Upper lobe of left lung (tissue), 6 donors: ENCODE data around the gene ZNF142. TPM values are rescaled to one million over a fixed set of nuclear protein-coding genes. Genes with fewer than 3 reads are reported as not detected.

Experiments
- ATAC-seq, 2 donors: fragments of 200-7000 bp; cut with Tn5 transposase; one replicate each; pipeline ENCODE4 v1.9.1; 2022; ENCODE audit warnings: mild to moderate bottlenecking in 2 of 2, moderate library complexity in 2 of 2; ENCODE audit not compliant: low FRiP score in 2 of 2
- DNase-seq, 2 donors: peaks; one replicate each; pipeline ENCODE4 v3.0.0-alpha.2; 2019 to 2020
- H3K27ac ChIP-seq, 4 donors: fragments of 200-600 bp; sonication (generic); one replicate each; pipeline ENCODE4 v1.5.1; 2016 to 2019
- H3K27me3 ChIP-seq, 4 donors: fragments of 200-600 bp; sonication (generic); one replicate each; pipeline ENCODE4 v1.5.1; 2017 to 2019
- H3K36me3 ChIP-seq, 4 donors: fragments of 200-600 bp; sonication (generic); one replicate each; pipeline ENCODE4 v1.5.1; 2016 to 2019
- H3K4me1 ChIP-seq, 4 donors: fragments of 200-600 bp; sonication (generic); one replicate each; pipeline ENCODE4 v1.5.1; 2018 to 2019
- H3K4me3 ChIP-seq, 4 donors: fragments of 200-600 bp; sonication (generic); one replicate each; pipeline ENCODE4 v1.5.1; 2017 to 2019; ENCODE audit warnings: mild to moderate bottlenecking in 2 of 4, moderate library complexity in 1 of 4
- H3K9me3 ChIP-seq, 4 donors: fragments of 200-600 bp; sonication (generic); one replicate each; pipeline ENCODE4 v1.5.1; 2018 to 2019
- EP300 ChIP-seq, 4 donors: sonication (generic); formaldehyde crosslinking; IDR thresholded peaks; one replicate each; pipeline ENCODE4 v1.5.1; 2017; ENCODE audit warnings: antibody characterized with exemption in 4 of 4, control low read depth in 2 of 4
- POLR2A ChIP-seq, 4 donors: fragments of 450-650 bp; IDR thresholded peaks; one replicate each; pipeline ENCODE4 v1.5.1; 2016 to 2017; ENCODE audit warnings: antibody characterized with exemption in 4 of 4, mild to moderate bottlenecking in 2 of 4
- POLR2AphosphoS5 ChIP-seq, 2 donors: sonication (generic); formaldehyde crosslinking; IDR thresholded peaks; one replicate each; pipeline ENCODE4 v1.5.1; 2017; ENCODE audit warnings: antibody characterized with exemption in 2 of 2
- WGBS, 2 donors: methylation state at CpG; one replicate each; pipeline ENCODE4 v1.1.5; 2017 to 2018; 5-methylcytosine and 5-hydroxymethylcytosine counted together
- total RNA-seq, 6 donors: library from RNA; depleted of rRNA in 4 of 6; stranded (reverse); fragments of >200 nt in 4 of 6; gene quantifications; one replicate each; pipeline versions ENCODE4 v1.1.0 to v1.2.1, GENCODE V29; 2016 to 2021
- TF ChIP-seq, protein P1 (sequence below), 6 experiments: fragments of 450-650 bp in 4 of 6; fragments of 200-600 bp in 2 of 6; sonication (generic) in 2 of 6; IDR thresholded peaks; one replicate each; pipeline ENCODE4 v1.5.1; 2016 to 2019; ENCODE audit warnings: antibody characterized with exemption in 6 of 6
- donor health status: DM: no; HTN: no; CAD: no; lungs with moderate emphysema.
- donor health status: DM: no; HTN: yes; CAD: no; lungs with severe emphysema.

The ZNF142 gene
- total RNA-seq, 6 donors from 2014 or later: 17.1 to 58.7 (median 24.6) TPM

DNA sequence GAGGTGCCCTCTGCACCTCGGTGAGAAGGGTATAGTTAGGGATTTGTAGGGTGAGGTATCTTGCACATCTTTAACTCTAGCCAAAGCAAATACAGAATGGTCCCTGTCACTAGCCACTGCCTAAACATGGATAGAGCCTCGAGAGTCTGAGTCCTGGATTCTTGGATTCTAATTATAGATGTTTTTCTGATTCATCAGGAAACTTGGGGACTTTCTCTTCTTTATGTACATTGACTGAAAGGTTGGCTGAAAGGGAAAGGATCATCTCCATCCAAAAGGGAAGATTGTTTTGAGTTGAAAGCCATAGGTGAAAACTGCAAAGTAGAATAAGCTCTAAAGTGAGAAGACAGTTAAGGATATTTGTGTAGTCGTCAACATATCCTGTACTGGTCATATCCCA lies 20.6 kb upstream of the ZNF142 start:
- DNase-seq (no peak), ATAC-seq (no peak)
- WGBS, 2 donors: 81 to 83% methylated on average over 3 of the region's 3 CpGs
- H3K27me3 ChIP-seq: no peaks in the 10 kb centered on the region
- H3K27ac ChIP-seq: no peak overlapping the region
- TF ChIP-seq POLR2A (IDR thresholded peaks at IDR 0.05) (no peak), POLR2AphosphoS5 (IDR thresholded peaks at IDR 0.05) (no peak)
- no peaks in the 10 kb centered on the region for H3K9me3 ChIP-seq
- no peak overlapping the region for H3K4me3 ChIP-seq
- H3K36me3 ChIP-seq: peaks cover 0 to 44% (median 10%) of the 10 kb centered on the region in 4 donors
- H3K4me1 ChIP-seq: no peaks in the 10 kb centered on the region

DNA sequence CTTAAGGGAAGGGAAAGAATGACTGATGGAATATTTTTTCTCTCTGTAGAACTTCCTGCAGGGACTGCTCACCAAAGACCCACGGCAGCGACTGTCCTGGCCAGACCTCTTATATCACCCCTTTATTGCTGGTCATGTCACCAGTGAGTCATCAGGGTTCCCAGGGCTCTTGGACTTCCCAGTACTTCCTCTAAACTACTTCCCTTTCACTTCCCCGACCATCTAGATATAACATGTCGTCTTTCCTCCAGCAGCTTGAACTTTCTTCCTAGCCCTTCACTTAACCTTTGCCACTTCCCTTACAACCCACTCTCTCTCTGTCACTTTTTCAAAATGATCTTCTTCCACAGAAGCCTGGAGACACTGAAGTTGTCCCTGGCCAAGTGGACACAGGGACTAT lies 19.7 kb upstream of the ZNF142 start:
- ATAC-seq: peak; percentile 56 to 83

DNA sequence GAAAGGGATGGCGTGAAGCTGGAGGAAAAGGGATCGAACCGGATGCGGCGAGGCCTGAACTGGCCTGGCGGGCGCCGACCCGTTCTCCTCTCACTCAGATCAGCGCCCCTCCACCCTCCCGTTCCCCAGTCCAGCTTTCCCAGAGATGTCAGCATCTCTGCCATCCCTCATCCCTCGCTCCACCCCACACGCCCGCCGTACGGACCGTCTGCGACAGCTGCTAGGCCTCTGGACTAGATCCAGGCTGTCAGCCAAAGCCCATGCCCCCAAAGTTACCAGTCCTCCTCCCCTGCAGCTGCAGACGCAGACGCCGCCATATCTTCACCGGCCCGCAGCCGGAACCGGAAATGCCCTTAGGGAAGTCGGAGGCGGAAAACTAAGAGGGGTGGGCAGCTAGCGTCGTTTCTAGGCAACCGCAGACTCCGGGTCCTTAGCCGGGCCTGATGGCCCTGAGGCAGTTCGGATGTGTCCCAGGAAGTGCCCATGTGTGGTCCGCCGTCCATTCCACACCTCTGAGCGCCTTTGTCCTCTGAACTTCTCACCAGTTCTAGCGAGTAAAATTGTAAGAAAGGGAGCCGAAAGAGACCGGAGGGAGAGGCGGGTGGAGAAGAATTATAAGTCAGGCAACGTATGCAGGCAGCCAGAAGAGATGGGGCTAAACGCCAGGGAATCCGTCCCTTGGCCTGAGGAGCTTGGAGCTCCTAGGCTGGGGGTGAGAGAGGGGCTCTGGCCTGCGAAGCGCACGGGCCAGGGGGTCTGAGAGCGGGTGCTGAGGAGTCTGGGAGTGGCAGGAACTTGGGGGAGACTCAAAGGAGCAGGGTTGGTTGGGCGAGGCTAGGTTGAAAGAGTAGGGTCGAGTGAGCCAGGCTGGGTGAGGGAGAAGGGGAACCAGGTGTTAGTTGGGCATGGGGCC lies 12.5 kb upstream of the ZNF142 start, which contains the start of the genes RNF25 and STK36:
TSS of gene RNF25 (minus strand) at position 349 of the 913 bp plus-strand sequence. CDS start at position 317, 32 bp downstream.
TSS of gene STK36 (plus strand) at position 433 of the 913 bp plus-strand sequence. CDS start 744 bp downstream, outside the sequence.
- Histone ChIP-seq H3K4me3 (peak within 1 kb of the TSS; percentile 65 to 87 (median 84)), H3K36me3 (peaks cover 7 to 35% (median 13%) of the 10 kb centered on the region in 4 donors), H3K27ac (peak within 1 kb of the TSS; percentile 64 to 81 (median 74)), H3K4me1 (peaks cover 13 to 19% (median 16%) of the 10 kb centered on the region in 4 donors), H3K9me3 (no peaks in the 10 kb centered on the region), H3K27me3 (no peaks in the 10 kb centered on the region)
- TF ChIP-seq POLR2AphosphoS5 (IDR thresholded peaks at IDR 0.05) (peak; percentile 87 to 90), POLR2A (IDR thresholded peaks at IDR 0.05) (peak in 3 of 4 donors; percentile 51 to 80 (median 65)), EP300 (IDR thresholded peaks at IDR 0.05) (no peak)
- TF ChIP-seq, protein P1, sequence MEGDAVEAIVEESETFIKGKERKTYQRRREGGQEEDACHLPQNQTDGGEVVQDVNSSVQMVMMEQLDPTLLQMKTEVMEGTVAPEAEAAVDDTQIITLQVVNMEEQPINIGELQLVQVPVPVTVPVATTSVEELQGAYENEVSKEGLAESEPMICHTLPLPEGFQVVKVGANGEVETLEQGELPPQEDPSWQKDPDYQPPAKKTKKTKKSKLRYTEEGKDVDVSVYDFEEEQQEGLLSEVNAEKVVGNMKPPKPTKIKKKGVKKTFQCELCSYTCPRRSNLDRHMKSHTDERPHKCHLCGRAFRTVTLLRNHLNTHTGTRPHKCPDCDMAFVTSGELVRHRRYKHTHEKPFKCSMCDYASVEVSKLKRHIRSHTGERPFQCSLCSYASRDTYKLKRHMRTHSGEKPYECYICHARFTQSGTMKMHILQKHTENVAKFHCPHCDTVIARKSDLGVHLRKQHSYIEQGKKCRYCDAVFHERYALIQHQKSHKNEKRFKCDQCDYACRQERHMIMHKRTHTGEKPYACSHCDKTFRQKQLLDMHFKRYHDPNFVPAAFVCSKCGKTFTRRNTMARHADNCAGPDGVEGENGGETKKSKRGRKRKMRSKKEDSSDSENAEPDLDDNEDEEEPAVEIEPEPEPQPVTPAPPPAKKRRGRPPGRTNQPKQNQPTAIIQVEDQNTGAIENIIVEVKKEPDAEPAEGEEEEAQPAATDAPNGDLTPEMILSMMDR (IDR thresholded peaks at IDR 0.05): peak in 1 of 6 experiments; percentile 9
- ATAC-seq (peak; percentile 94 to 97), DNase-seq (peak; percentile 87 to 88)
- WGBS, 2 donors: 1 to 2% methylated on average over 44 to 48 of the region's 49 CpGs

More for the DNA sequence above, 19.7 kb upstream of the ZNF142 start:
- WGBS, 2 donors: 61 to 63% methylated on average over 4 of the region's 4 CpGs
- DNase-seq: peak in 1 of 2 donors; percentile 57
- Histone ChIP-seq H3K9me3 (no peaks in the 10 kb centered on the region), H3K27ac (no peak overlapping the region), H3K4me1 (no peaks in the 10 kb centered on the region), H3K4me3 (no peak overlapping the region), H3K36me3 (peaks cover 0 to 41% (median 9%) of the 10 kb centered on the region in 4 donors), H3K27me3 (no peaks in the 10 kb centered on the region)
- no peak for TF ChIP-seq POLR2AphosphoS5 (IDR thresholded peaks at IDR 0.05)
- TF ChIP-seq, protein P1 (IDR thresholded peaks at IDR 0.05): no peak
- TF ChIP-seq EP300 (IDR thresholded peaks at IDR 0.05): no peak
- no peak for TF ChIP-seq POLR2A (IDR thresholded peaks at IDR 0.05)

DNA sequence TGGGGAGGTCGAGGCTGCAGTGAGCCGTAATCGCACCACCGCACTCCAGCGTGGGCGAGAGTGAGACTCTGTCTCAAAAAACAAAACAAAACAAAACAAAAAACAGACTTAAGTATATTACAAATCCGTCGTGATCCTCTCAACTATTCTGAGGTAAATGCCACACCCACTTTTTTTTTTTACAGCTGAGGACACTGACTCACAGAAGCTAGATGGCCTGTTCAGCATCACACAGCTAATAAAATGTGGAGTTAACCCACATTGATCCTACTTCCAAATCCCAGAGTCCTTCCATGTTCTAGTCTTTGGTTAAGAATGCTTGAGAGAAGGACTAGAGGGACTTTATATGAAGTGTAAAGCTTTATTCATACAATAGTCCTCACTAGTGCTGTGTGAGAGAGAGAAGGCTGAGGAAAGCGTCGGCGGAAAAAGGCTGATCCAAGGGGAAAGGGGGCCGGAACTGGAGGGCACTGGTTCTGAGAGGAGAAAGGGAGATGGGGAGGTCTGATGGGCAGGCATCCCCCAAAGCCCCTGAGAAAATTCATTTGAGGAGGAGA lies 11.8 kb upstream of the ZNF142 start:
- 44 to 50% methylated on average over 12 of the region's 12 CpGs for WGBS, 2 donors
- no peaks in the 10 kb centered on the region for H3K27me3 ChIP-seq
- no peak for ATAC-seq

More for the DNA sequence above, 11.8 kb upstream of the ZNF142 start:
- Histone ChIP-seq H3K4me3 (peak overlapping the region; percentile 65 to 87 (median 84)), H3K4me1 (peaks cover 13 to 19% (median 16%) of the 10 kb centered on the region in 4 donors), H3K36me3 (peaks cover 11 to 40% (median 19%) of the 10 kb centered on the region in 4 donors), H3K9me3 (no peaks in the 10 kb centered on the region), H3K27ac (peak overlapping the region; percentile 64 to 81 (median 74))
- TF ChIP-seq, protein P1 (IDR thresholded peaks at IDR 0.05): no peak
- TF ChIP-seq POLR2A (IDR thresholded peaks at IDR 0.05) (no peak), POLR2AphosphoS5 (IDR thresholded peaks at IDR 0.05) (no peak), EP300 (IDR thresholded peaks at IDR 0.05) (no peak)
- DNase-seq: no peak
